Retinal pigment epithelial cell (primary cell): ENCODE results near the gene COL20A1.
"Not testable (repeated sequence)": the region's sequence is repeated elsewhere in the genome, so short reads cannot be mapped to it uniquely, and the experiment has no call there.

Experiments used
- DNase-seq: peaks from one replicate; pipeline ENCODE4 v3.0.0-alpha.2; 2010; ENCODE audit warnings: low read depth
- H3K4me3 ChIP-seq: 2 replicates; pipeline ENCODE4 v1.5.1; 2011; ENCODE audit warnings: mild to moderate bottlenecking, low read length, control low read depth, moderate library complexity
- TF ChIP-seq, protein P1 (sequence below): conservative IDR thresholded peaks from 2 replicates; pipeline ENCODE4 v1.5.1; 2011; ENCODE audit warnings: low read depth, low read length, control low read depth, inconsistent platforms

The COL20A1 gene

DNA sequence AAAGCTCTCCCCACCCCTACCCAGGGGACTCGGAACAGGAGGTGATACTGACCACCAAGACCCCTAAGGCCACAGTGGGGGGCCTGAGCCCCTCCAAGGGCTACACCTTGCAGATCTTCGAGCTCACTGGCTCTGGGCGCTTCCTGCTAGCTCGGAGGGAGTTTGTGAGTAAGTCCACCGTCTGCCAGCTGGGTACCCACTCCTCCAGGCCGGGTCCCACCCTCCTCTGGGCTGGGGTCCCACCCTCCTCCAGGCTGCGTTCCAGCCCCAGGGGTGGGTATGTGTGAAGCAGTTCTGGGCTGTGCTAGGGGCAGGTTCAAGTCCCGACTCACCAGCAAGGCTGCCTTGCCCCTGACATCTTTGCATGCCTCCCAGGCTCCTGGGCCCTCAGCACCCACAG lies 12.4 kb downstream of the COL20A1 start:
- TF ChIP-seq, protein P1, sequence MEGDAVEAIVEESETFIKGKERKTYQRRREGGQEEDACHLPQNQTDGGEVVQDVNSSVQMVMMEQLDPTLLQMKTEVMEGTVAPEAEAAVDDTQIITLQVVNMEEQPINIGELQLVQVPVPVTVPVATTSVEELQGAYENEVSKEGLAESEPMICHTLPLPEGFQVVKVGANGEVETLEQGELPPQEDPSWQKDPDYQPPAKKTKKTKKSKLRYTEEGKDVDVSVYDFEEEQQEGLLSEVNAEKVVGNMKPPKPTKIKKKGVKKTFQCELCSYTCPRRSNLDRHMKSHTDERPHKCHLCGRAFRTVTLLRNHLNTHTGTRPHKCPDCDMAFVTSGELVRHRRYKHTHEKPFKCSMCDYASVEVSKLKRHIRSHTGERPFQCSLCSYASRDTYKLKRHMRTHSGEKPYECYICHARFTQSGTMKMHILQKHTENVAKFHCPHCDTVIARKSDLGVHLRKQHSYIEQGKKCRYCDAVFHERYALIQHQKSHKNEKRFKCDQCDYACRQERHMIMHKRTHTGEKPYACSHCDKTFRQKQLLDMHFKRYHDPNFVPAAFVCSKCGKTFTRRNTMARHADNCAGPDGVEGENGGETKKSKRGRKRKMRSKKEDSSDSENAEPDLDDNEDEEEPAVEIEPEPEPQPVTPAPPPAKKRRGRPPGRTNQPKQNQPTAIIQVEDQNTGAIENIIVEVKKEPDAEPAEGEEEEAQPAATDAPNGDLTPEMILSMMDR = no peak
- no peak overlapping the region for H3K4me3 ChIP-seq
- no peak for DNase-seq

DNA sequence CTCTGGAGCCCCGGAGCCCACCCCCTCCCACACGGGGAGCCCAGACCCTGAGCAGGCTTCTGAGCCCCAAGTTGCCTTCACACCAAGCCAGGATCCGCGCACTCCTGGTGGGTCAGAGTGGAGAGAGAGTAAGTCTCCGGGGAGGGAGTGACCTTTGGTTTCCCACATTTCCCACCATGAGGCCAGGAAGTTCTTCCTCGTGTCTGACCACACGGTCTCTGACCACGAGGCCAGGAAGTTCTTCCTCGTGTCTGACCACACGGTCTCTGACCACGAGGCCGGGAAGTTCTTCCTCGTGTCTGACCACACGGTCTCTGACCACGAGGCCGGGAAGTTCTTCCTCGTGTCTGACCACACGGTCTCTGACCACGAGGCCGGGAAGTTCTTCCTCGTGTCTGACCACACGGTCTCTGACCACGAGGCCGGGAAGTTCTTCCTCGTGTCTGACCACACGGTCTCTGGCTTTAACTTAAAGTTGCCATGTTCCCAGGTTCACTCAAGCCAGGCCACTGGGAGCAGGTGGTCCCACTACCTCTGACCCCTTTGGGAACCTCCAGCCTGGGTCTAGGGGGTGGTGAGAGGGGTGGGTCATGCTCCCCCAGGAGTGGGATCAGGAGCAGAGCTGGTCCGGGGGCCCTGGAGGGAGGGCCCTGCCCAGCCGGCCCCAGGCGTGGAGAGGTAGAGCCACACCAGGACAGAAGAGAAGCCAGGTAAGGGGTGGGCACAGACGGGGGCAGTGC lies 13.1 kb downstream of the COL20A1 start:
- H3K4me3 ChIP-seq, DNase-seq: not testable (repeated sequence)

DNA sequence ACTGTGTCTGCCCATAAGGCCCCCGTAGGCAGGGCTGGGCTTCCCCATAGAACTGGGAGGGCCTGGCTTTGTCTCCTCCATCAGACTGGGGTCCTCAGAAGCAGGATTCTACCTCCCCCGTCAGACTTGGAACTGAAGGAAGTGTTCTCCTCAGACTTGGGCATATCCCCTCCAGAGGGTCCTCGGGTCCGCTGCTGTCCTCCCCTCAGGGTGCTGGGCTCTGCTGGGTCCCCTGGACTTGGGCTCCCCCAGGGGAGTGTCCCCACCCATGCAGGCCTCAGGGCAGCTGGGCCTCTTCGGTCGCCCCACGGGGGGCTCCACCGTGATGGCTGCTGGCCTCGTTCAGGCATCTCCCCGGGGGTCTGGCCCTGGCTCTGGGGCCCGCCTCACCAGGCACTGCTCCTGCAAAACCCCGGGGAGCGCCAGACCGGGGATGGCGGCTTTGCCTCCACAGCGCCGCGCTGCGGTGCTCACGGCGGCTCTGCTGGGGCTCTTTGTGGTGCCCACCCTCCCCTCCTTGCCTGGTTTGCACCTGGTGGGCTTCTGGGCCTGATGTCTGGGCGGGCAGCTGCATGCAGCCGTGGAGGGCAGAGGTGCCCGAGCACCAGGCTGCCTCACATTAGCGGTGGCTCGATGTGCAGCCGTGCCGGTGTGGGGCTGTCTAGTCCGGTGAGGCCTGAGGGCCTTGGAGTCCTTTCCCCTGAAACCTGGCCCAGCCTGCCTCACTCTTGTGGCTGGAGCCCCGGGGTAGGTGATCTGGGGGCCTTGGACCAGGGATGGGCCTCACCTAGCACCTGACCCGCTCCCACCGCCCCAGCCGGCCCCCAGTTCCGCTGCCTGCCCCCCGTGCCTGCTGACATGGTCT lies 13.9 kb downstream of the COL20A1 start:
- no peak for DNase-seq
- H3K4me3 ChIP-seq = no peak overlapping the region
- TF ChIP-seq, protein P1 = no peak

DNA sequence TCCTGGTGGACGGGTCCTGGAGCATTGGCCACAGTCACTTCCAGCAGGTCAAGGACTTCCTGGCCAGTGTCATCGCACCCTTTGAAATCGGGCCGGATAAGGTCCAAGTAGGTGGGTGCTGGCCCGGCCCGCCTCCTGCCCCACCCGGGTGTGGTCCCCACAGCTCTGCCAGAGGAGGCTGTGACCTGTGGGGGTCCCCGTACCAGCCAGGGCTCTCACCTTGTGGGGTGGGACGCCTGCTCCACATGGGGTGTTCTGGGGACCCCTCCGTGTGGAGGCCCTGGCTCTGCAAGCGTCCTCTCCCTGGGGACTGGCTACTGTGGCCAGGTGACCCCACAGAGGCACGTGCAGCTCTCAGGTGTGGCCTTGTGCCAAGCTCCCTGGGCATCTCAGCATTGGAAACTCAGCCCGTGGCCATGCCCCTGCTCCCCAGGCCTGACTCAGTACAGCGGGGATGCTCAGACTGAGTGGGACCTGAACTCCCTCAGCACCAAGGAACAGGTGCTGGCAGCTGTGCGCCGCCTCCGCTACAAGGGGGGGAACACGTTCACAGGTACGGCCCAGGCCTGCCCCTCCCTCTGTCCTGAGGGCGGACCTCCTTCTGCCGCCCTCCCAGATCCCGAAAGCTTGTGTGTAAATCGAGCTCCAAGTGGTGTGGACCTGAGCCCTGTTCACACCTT lies 14.7 kb downstream of the COL20A1 start:
- TF ChIP-seq, protein P1 = no peak
- no peak for DNase-seq
- H3K4me3 ChIP-seq = no peak overlapping the region

DNA sequence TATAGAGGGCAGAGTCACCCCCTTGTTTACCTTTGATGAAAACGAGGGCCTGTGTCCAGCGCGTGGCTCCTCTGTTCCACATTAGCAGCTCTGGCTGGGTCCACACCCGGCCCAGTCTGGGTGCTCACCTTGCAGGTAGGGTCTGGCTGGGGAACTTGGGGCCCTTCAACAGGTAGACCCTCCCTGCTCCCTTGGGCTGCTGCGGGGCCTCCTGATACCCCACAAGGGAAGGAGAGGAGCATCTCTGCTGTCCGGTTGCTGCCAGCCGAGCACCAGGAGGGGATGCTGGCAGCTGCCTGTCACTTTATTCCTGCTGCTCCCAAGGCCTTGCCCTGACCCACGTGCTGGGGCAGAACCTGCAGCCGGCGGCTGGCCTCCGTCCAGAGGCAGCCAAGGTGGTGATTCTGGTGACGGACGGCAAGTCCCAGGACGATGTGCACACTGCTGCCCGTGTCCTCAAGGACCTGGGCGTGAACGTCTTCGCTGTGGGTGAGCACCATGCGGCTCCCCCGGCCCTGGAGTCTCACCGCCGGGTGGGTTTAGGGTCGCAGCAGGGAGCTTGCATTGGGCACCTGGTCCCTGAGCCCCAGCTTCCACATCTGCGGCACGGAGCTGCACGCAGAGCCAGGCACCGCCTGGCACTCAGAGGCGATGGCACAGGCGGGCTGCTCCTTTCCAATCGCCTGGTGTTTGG lies 15.4 kb downstream of the COL20A1 start:
- TF ChIP-seq, protein P1 = no peak
- no peak for DNase-seq
- H3K4me3 ChIP-seq = no peak overlapping the region

DNA sequence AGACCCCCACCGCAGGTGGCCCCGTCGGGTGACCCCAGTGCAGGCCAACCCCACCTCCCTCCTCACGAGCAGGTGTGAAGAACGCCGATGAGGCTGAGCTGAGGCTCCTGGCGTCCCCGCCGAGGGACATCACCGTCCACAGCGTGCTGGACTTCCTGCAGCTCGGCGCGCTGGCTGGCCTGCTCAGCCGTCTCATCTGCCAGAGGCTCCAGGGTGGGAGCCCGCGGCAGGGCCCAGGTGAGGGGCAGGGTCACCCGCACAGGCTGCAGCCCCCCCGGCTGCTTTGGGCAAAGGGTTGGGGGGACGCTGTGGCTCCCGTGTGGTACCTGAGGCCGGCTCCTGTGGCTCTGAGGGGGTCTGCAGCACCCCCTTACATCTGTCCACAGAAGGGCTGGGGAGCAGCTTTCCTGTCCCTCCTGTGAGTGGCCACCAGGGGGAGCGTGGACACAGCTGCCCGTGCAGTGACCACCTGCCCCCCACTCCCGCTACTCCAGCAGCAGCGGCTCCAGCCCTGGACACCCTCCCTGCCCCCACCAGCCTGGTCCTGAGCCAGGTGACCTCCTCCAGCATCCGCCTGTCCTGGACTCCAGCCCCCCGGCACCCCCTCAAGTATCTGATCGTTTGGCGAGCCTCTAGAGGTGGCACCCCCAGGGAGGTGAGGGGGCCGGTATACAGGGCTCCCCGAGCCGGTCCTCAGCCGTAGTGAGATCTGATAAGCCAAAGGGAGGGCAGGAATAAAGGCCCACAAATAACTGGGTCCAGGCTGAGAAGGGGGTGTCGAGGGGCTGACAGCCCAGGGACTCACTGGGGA lies 16.5 kb downstream of the COL20A1 start:
- H3K4me3 ChIP-seq = no peak overlapping the region
- DNase-seq = no peak

More for the DNA sequence above, 16.5 kb downstream of the COL20A1 start:
- TF ChIP-seq, protein P1 = peak; percentile 86
